Measurements from ENCODE around the gene SLC8A1. TPM values are rescaled to one million over a fixed set of nuclear protein-coding genes. Genes with fewer than 3 reads are reported as not detected.

Gene SLC8A1
- total and polyA plus RNA-seq, 2 donors from 2014 or later = 12.9 to 33.9 TPM

DNA sequence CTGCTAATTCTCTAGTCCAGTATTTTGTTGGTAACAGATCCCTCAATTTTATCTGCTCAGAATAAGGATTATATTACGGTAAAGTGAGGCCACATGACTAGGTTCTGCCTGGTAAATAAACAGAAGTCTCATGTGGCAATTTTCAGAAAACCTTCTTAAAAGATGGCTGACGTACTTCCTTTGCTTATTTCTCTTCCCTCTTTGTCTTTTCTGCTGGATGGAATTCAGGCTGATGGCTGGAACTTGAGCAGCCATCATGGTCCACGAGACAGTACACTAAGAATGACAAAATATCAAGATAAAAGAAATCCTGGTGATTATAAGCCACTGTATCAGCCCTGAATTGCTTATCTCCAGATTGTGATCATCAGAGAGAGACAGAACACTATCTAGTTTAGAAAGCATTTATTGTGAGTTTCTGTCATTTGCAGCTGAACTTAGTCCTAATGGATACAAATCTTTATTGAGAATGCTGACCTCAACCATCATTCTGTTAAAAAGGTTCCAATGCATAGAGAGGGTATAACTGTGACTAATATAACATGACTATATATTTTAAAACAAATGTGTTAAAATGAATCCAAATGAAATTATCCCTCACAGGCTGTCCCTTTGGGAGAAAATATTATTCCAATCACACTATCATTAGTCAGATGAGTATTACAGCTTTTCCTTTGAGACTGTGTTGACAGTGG, 31.8 kb upstream of the SLC8A1 start:
- Histone ChIP-seq H3K4me3 (ENCODE audit: low read length in 3 of 3) (no peak overlapping the region), H3K4me1 (ENCODE audit: control insufficient read depth in 2 of 3, insufficient read depth in 2 of 3, low read depth in 1 of 3, low read length in 3 of 3) (peaks cover 4 to 11% (median 7%) of the 10 kb centered on the region in 3 donors), H3K36me3 (ENCODE audit: control insufficient read depth in 2 of 3, insufficient read depth in 3 of 3, low read length in 3 of 3) (no peaks in the 10 kb centered on the region), H3K27me3 (ENCODE audit: control insufficient read depth, insufficient read depth, low read length) (no peaks in the 10 kb centered on the region), H3K9ac (ENCODE audit: low read length in 3 of 3) (no peak overlapping the region), H3K27ac (ENCODE audit: low read depth in 2 of 2, low read length in 2 of 2) (no peak overlapping the region), H3K9me3 (ENCODE audit: control insufficient read depth in 2 of 3, insufficient read depth in 1 of 3, low read length in 3 of 3) (no peaks in the 10 kb centered on the region)
- intact Hi-C loops (cut with DNase I) = no loop called here
- TF ChIP-seq, protein P1, sequence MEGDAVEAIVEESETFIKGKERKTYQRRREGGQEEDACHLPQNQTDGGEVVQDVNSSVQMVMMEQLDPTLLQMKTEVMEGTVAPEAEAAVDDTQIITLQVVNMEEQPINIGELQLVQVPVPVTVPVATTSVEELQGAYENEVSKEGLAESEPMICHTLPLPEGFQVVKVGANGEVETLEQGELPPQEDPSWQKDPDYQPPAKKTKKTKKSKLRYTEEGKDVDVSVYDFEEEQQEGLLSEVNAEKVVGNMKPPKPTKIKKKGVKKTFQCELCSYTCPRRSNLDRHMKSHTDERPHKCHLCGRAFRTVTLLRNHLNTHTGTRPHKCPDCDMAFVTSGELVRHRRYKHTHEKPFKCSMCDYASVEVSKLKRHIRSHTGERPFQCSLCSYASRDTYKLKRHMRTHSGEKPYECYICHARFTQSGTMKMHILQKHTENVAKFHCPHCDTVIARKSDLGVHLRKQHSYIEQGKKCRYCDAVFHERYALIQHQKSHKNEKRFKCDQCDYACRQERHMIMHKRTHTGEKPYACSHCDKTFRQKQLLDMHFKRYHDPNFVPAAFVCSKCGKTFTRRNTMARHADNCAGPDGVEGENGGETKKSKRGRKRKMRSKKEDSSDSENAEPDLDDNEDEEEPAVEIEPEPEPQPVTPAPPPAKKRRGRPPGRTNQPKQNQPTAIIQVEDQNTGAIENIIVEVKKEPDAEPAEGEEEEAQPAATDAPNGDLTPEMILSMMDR (IDR thresholded peaks at IDR 0.05; ENCODE audit: borderline replicate concordance, extremely low read depth, insufficient read depth) = no peak
- DNase-seq = no peak
- FAIRE-seq = no peak

DNA sequence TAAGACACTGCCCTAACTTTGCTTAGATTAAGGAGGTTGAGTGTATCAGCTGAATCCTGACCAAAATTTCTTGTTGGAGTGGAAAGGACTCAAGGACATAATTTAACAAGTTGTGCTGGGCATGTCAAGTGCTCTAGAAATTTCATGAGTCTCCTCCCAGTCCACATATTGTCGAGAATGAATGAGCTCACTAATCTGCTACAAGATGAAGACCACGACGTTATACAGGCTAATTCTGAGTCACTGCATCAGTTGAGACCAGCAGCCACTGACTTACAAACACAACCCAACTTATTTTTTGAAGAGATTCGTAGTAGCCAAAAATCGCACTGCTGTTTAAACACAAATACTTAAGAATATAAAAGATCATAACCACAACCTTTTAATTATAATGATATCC, 28.7 kb upstream of the SLC8A1 start:
- Histone ChIP-seq H3K4me1 (ENCODE audit: control insufficient read depth in 2 of 3, insufficient read depth in 2 of 3, low read depth in 1 of 3, low read length in 3 of 3) (no peaks in the 10 kb centered on the region), H3K9ac (ENCODE audit: low read length in 3 of 3) (no peak overlapping the region), H3K27ac (ENCODE audit: low read depth in 2 of 2, low read length in 2 of 2) (no peak overlapping the region), H3K27me3 (ENCODE audit: control insufficient read depth, insufficient read depth, low read length) (no peaks in the 10 kb centered on the region), H3K4me3 (ENCODE audit: low read length in 3 of 3) (no peak overlapping the region), H3K9me3 (ENCODE audit: control insufficient read depth in 2 of 3, insufficient read depth in 1 of 3, low read length in 3 of 3) (no peaks in the 10 kb centered on the region), H3K36me3 (ENCODE audit: control insufficient read depth in 2 of 3, insufficient read depth in 3 of 3, low read length in 3 of 3) (no peaks in the 10 kb centered on the region)
- TF ChIP-seq, protein P1 (IDR thresholded peaks at IDR 0.05; ENCODE audit: borderline replicate concordance, extremely low read depth, insufficient read depth) = no peak
- DNase-seq = no peak
- FAIRE-seq = no peak
- intact Hi-C loops (cut with DNase I) = no loop called here

DNA sequence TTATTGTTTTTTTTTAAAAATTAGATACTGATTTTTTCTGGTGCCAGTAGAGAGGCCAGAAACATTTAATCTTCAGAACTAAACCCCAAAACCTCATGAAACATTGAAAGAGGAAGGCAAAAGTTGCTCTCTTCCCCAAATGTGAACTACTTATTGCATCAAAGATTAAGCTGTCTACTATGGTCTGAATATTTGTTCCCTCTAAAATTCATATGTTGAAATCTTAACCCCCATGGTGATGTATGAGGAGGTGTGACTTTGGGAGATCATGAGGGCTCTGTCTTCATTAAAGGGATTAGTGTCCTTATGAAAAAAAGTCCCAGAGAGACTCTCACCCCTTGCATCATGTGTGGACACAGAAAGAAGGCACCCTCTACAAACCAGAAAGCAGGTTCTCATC, 28.2 kb upstream of the SLC8A1 start:
- H3K4me3 ChIP-seq (ENCODE audit: low read length in 3 of 3) = no peak overlapping the region
- FAIRE-seq (no peak), DNase-seq (no peak)
- no peak overlapping the region for H3K9ac ChIP-seq (ENCODE audit: low read length in 3 of 3)
- H3K27ac ChIP-seq (ENCODE audit: low read depth in 2 of 2, low read length in 2 of 2) = no peak overlapping the region
- H3K27me3 ChIP-seq (ENCODE audit: control insufficient read depth, insufficient read depth, low read length) = no peaks in the 10 kb centered on the region
- no peaks in the 10 kb centered on the region for H3K4me1 ChIP-seq (ENCODE audit: control insufficient read depth in 2 of 3, insufficient read depth in 2 of 3, low read depth in 1 of 3, low read length in 3 of 3)
- H3K9me3 ChIP-seq (ENCODE audit: control insufficient read depth in 2 of 3, insufficient read depth in 1 of 3, low read length in 3 of 3) = no peaks in the 10 kb centered on the region
- H3K36me3 ChIP-seq (ENCODE audit: control insufficient read depth in 2 of 3, insufficient read depth in 3 of 3, low read length in 3 of 3) = no peaks in the 10 kb centered on the region
- intact Hi-C loops (cut with DNase I) = no loop called here
- TF ChIP-seq, protein P1 (IDR thresholded peaks at IDR 0.05; ENCODE audit: borderline replicate concordance, extremely low read depth, insufficient read depth) = no peak

DNA sequence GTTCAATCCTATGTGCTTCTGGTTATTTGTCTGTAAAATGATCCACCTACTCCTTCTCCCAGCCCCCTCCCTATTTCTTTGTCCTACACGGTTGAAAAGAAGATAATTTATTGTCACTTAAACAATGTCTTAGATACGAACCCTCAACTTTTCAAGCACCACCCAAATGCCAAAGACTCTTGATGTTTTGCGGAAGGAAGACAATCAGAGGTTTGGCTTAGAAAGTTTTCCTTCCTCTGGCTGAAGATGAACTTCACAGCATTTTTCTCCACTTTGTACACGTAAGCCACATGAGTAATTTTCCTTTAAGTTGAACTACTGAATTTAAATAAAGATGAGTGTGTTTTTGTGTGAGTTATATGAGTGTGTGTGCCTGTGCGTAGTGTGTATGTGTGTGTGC, 25.5 kb upstream of the SLC8A1 start:
- TF ChIP-seq, protein P1 (IDR thresholded peaks at IDR 0.05; ENCODE audit: borderline replicate concordance, extremely low read depth, insufficient read depth) = no peak
- Histone ChIP-seq H3K4me1 (ENCODE audit: control insufficient read depth in 2 of 3, insufficient read depth in 2 of 3, low read depth in 1 of 3, low read length in 3 of 3) (no peaks in the 10 kb centered on the region), H3K27ac (ENCODE audit: low read depth in 2 of 2, low read length in 2 of 2) (no peak overlapping the region), H3K36me3 (ENCODE audit: control insufficient read depth in 2 of 3, insufficient read depth in 3 of 3, low read length in 3 of 3) (no peaks in the 10 kb centered on the region), H3K27me3 (ENCODE audit: control insufficient read depth, insufficient read depth, low read length) (no peaks in the 10 kb centered on the region), H3K9ac (ENCODE audit: low read length in 3 of 3) (no peak overlapping the region), H3K4me3 (ENCODE audit: low read length in 3 of 3) (no peak overlapping the region), H3K9me3 (ENCODE audit: control insufficient read depth in 2 of 3, insufficient read depth in 1 of 3, low read length in 3 of 3) (no peaks in the 10 kb centered on the region)
- DNase-seq (peak in 1 of 5 donors; percentile 57), FAIRE-seq (no peak)
- intact Hi-C loops (cut with DNase I) = no loop called here

All from kidney (tissue), 14 donors.